ENCODE measurements around the gene LRRN3. TPM values are rescaled to one million over a fixed set of nuclear protein-coding genes. Genes with fewer than 3 reads are reported as not detected.
A peak's percentile ranks its signal among the peaks of the same experiment; 100 is the strongest.

The LRRN3 gene
- total RNA-seq, 6 experiments from 2014 or later = 0.19 to 0.31 (median 0.22) TPM; not detected in 2

DNA sequence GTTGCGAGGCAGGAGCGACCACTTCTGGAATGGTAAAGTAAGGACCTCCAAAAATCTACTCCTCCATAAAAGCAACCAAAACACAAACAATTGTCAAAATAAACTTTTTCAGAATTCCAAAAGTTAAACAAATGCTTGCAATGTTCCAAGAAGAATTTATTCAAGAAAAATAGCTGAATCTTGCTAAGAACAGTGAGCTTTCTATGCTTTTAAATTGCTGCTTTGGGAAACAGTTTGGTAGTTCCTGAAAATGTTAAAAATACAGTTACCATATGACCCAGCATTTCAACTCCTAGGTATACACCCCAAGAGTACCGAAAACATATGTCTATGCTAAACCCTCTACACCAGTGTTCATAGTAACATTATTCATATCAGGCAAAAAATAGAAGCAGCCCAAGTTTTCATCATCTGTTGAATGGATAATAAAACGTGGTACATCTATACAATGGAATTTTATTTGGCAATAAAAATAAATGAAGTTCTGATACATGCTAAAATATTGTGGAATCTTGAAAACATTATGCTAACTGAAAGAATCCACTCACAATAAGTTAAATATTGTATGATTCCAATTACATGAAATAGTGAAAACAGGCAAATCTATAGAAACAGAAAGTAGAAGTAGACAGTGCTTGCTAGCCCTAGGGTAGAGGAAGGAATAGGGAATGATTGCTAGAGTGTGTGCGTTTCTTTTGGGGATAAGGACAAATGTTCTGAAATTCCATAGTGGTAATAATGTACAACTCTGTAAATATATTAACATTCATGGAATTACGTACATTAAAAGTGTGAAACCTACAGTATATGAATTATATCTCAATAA, 57.0 kb downstream of the LRRN3 start:
- WGBS (ENCODE audit: insufficient coverage, low coverage, low lambda C conversion rate, missing lambda C conversion rate) = 89% methylated on average over 6 of the region's 6 CpGs
- no peaks in the 10 kb centered on the region for H3K9me3 ChIP-seq
- no peak overlapping the region for H3K4me3 ChIP-seq
- H3K36me3 ChIP-seq = no peaks in the 10 kb centered on the region
- TF ChIP-seq POLR2A (IDR thresholded peaks at IDR 0.05) (no peak), CTCF (IDR thresholded peaks at IDR 0.05) (no peak)
- ATAC-seq (no peak), DNase-seq (no peak)
- intact Hi-C loops (cut with DNase I) = no loop called here
- H3K27me3 ChIP-seq = no peaks in the 10 kb centered on the region
- H3K4me1 ChIP-seq = no peaks in the 10 kb centered on the region
- H3K27ac ChIP-seq = no peak overlapping the region

DNA sequence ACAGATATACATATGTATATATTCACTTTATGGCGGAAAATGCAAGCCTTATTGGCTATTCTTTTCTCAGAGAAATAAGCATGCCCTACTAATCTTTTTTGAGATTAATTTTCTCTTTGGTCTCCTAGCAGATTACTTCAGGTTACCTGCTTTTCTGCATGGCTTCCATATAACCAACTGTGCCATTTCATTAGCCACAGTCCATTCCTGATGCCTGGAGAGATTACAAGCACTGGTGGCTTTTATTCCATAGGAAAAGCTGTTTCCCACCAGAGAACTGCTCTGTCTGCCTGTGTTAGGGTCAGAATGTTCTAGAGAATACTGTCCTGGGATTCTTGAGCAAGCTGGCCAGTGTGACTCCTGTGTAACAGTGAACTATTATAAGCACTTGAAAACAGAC, 59.8 kb downstream of the LRRN3 start:
- intact Hi-C loops (cut with DNase I) = loop anchor here in 1 of 2 donors (5.0 kb wide), 1 partner anchor 332 kb away; no protein-coding TSS in a partner anchor
- no peak for TF ChIP-seq POLR2A (IDR thresholded peaks at IDR 0.05)
- no peak for TF ChIP-seq CTCF (IDR thresholded peaks at IDR 0.05)
- Histone ChIP-seq H3K9me3 (no peaks in the 10 kb centered on the region), H3K27me3 (no peaks in the 10 kb centered on the region), H3K27ac (no peak overlapping the region), H3K4me3 (no peak overlapping the region), H3K4me1 (no peaks in the 10 kb centered on the region), H3K36me3 (no peaks in the 10 kb centered on the region)
- DNase-seq = no peak
- WGBS (ENCODE audit: insufficient coverage, low coverage, low lambda C conversion rate, missing lambda C conversion rate) = 92% methylated on average over 1 of the region's 1 CpG
- ATAC-seq = peak in 1 of 4 donors; percentile 39

- no peaks in the 10 kb centered on the region for H3K36me3 ChIP-seq
- no peaks in the 10 kb centered on the region for H3K27me3 ChIP-seq
- TF ChIP-seq CTCF (IDR thresholded peaks at IDR 0.05) (no peak), POLR2A (IDR thresholded peaks at IDR 0.05) (no peak)
- no peaks in the 10 kb centered on the region for H3K9me3 ChIP-seq
- ATAC-seq = no peak
- no peak overlapping the region for H3K4me3 ChIP-seq
- intact Hi-C loops (cut with DNase I) = no loop called here
- no peak for DNase-seq
- H3K4me1 ChIP-seq = no peaks in the 10 kb centered on the region
- H3K27ac ChIP-seq = no peak overlapping the region
These were observed 68.5 kb downstream of the LRRN3 start for GRCh38 chr7:111159426-111159825.

GRCh38 chr7:111160297-111160696, 69.4 kb downstream of the LRRN3 start:
- no peak for TF ChIP-seq POLR2A (IDR thresholded peaks at IDR 0.05)
- no peak for TF ChIP-seq CTCF (IDR thresholded peaks at IDR 0.05)
- H3K27ac ChIP-seq = no peak overlapping the region
- ATAC-seq (no peak), DNase-seq (no peak)
- no peaks in the 10 kb centered on the region for H3K9me3 ChIP-seq
- intact Hi-C loops (cut with DNase I) = no loop called here
- H3K4me1 ChIP-seq = no peaks in the 10 kb centered on the region
- no peaks in the 10 kb centered on the region for H3K36me3 ChIP-seq
- H3K4me3 ChIP-seq = no peak overlapping the region
- no peaks in the 10 kb centered on the region for H3K27me3 ChIP-seq

Measured in right lobe of liver (tissue), 6 donors.